K562 (cell line): Measurements from ENCODE around the gene RNF145. TPM values are rescaled to one million over a fixed set of nuclear protein-coding genes. Genes with fewer than 3 reads are reported as not detected.

ENCODE experiments used
- ATAC-seq: fragments of 200-7000 bp; cut with Tn5 transposase; 3 replicates; pipeline ENCODE4 v1.9.1; 2020; ENCODE audit warnings: moderate library complexity
- BruUV-seq: library from RNA; stranded (reverse); fragments of 400-500 nt; replicated peaks from 2 replicates; lab custom pipeline; 2021; lab: Mats Ljungman, UMichigan
- CTCF ChIA-PET: fragments of 300-600 bp; formaldehyde crosslinking; extraction: SDS; loops from one replicate; lab custom pipeline; 2021; ENCODE audit warnings: low intra/inter-chr PET ratio; lab: Yijun Ruan, JAX
- POLR2A ChIA-PET: fragments of 300-600, 350-650 bp; sonication (Branson Sonifier 250); formaldehyde crosslinking; extraction: SDS; loops from one replicate; lab custom pipeline; 2021; ENCODE audit warnings: antibody characterized with exemption, inconsistent platforms; lab: Yijun Ruan, JAX
- DNase-seq, 4 experiments: peaks; one replicate each; pipeline versions ENCODE4 v3.0.0 to v3.0.0-alpha.2; 2011 to 2018; ENCODE audit warnings: low spot score in 3 of 4, mixed read lengths in 3 of 4; ENCODE audit errors: extremely low read depth in 1 of 4
- FAIRE-seq: peaks from 2 replicates; lab custom pipeline; 2011; peaks lifted over from hg19 to GRCh38; lab: Jason Lieb, UNC
- H2AFZ ChIP-seq: 2 replicates; pipeline ENCODE4 v1.6.0; 2011; ENCODE audit warnings: low read depth, low read length, control low read depth, inconsistent platforms
- H3K27ac ChIP-seq: fragments of 200-600 bp; 3 replicates; pipeline ENCODE4 v1.8.0; 2011; ENCODE audit warnings: low read depth, mild to moderate bottlenecking, control low read depth, inconsistent platforms, low read length, moderate library complexity, mixed read lengths; ENCODE audit errors: extremely low read depth
- H3K27me3 ChIP-seq, 2 experiments: fragments of 300-600 bp in 1 of 2; 2 replicates in 1 of 2; 3 replicates in 1 of 2; pipeline versions ENCODE4 v1.6.0 to v1.8.0; 2011; ENCODE audit warnings: inconsistent platforms in 2 of 2, low read length in 2 of 2, mild to moderate bottlenecking in 1 of 2, mixed read lengths in 1 of 2, moderate library complexity in 1 of 2; ENCODE audit not compliant: control insufficient read depth in 2 of 2, insufficient read depth in 2 of 2
- H3K36me3 ChIP-seq: fragments of 300-600 bp; 3 replicates; pipeline ENCODE4 v1.8.0; 2011; ENCODE audit warnings: mild to moderate bottlenecking, low read length, inconsistent platforms; ENCODE audit not compliant: control insufficient read depth, insufficient read depth
- H3K4me1 ChIP-seq, 2 experiments: fragments of 200-600 bp in 1 of 2; replicated peaks in 1 of 2; 2 replicates in 1 of 2; 3 replicates in 1 of 2; pipeline versions ENCODE4 v1.5.1 to v1.8.0; 2011; ENCODE audit warnings: inconsistent platforms in 2 of 2, low read length in 2 of 2, mild to moderate bottlenecking in 1 of 2, mixed read lengths in 1 of 2, moderate library complexity in 1 of 2; ENCODE audit not compliant: control insufficient read depth in 2 of 2, insufficient read depth in 2 of 2
- H3K4me2 ChIP-seq: 2 replicates; pipeline ENCODE4 v1.6.1; 2011; ENCODE audit warnings: low read length, control low read depth, inconsistent platforms, mixed read lengths; ENCODE audit not compliant: insufficient read depth
- H3K4me3 ChIP-seq: fragments of 200-600 bp; sonication (generic), shearing (Covaris generic); 2 replicates; pipeline ENCODE4 v1.5.1; 2016; ENCODE audit warnings: control low read depth, inconsistent platforms
- H3K79me2 ChIP-seq: fragments of 200-600 bp; 3 replicates; pipeline ENCODE4 v1.8.0; 2011; ENCODE audit warnings: low read length, inconsistent platforms; ENCODE audit not compliant: control insufficient read depth, insufficient read depth
- H3K9ac ChIP-seq, 2 experiments: 2 replicates each; pipeline versions ENCODE4 v1.6.0 to v1.6.1; 2011; ENCODE audit warnings: low read depth in 2 of 2, low read length in 2 of 2, control low read depth in 1 of 2, inconsistent platforms in 1 of 2, mild to moderate bottlenecking in 1 of 2, mixed read lengths in 1 of 2; ENCODE audit not compliant: insufficient read depth in 1 of 2
- H3K9me1 ChIP-seq: one replicate; pipeline ENCODE4 v1.6.0; 2011; ENCODE audit warnings: inconsistent platforms, mild to moderate bottlenecking, low read length, moderate library complexity; ENCODE audit not compliant: control insufficient read depth, insufficient read depth
- H3K9me3 ChIP-seq: replicated peaks from 2 replicates; pipeline ENCODE4 v1.5.1; 2011; ENCODE audit warnings: low read depth, low read length, inconsistent platforms; ENCODE audit not compliant: control insufficient read depth, insufficient read depth
- H4K20me1 ChIP-seq: replicated peaks from 2 replicates; pipeline ENCODE4 v1.6.1; 2011; ENCODE audit warnings: low read length, inconsistent platforms, mixed read lengths; ENCODE audit not compliant: control insufficient read depth, insufficient read depth
- DPF2 ChIP-seq: fragments of 450-650 bp; IDR thresholded peaks from 2 replicates; pipeline ENCODE4 v1.6.1; 2016
- FIP1L1 ChIP-seq: fragments of 200-400 bp; formaldehyde crosslinking; IDR thresholded peaks from 2 replicates; pipeline ENCODE4 v1.6.1; 2018; ENCODE audit warnings: mild to moderate bottlenecking, low read depth, low read length; ENCODE audit not compliant: poor library complexity, severe bottlenecking
- FOXP1 ChIP-seq: sonication (generic); formaldehyde crosslinking; IDR thresholded peaks from 2 replicates; pipeline ENCODE4 v1.8.0; 2022; ENCODE audit warnings: mild to moderate bottlenecking, missing genetic modification reagents
- HOXB6 ChIP-seq: fragments of 250-450 bp; sonication (Bioruptor Pico); IDR thresholded peaks from 2 replicates; pipeline ENCODE4 v1.5.1; 2022; ENCODE audit warnings: mild to moderate bottlenecking, borderline replicate concordance
- KLF16 ChIP-seq: IDR thresholded peaks from 2 replicates; pipeline ENCODE4 v1.6.1; 2016; ENCODE audit warnings: antibody characterized with exemption
- PHB ChIP-seq: fragments of 250-450 bp; sonication (Bioruptor Pico); IDR thresholded peaks from 2 replicates; pipeline ENCODE4 v1.5.0; 2021
- POLR2G ChIP-seq: fragments of 200-400 bp; formaldehyde crosslinking; IDR thresholded peaks from 2 replicates; pipeline ENCODE4 v1.6.1; 2017; ENCODE audit warnings: low read depth, mild to moderate bottlenecking, antibody characterized with exemption, low read length, moderate library complexity
- POLR3A ChIP-seq: IDR thresholded peaks from 2 replicates; pipeline ENCODE4 v1.6.1; 2011; ENCODE audit warnings: borderline replicate concordance, mild to moderate bottlenecking, moderate library complexity; ENCODE audit not compliant: insufficient read length, insufficient read depth; ENCODE audit errors: extremely low read depth
- RAD21 ChIP-seq, 2 experiments: fragments of 250-450 bp in 1 of 2; fragments of 450-650 bp in 1 of 2; sonication (Bioruptor Pico) in 1 of 2; formaldehyde crosslinking in 1 of 2; IDR thresholded peaks in 1 of 2; conservative IDR thresholded peaks in 1 of 2; 2 replicates each; pipeline versions ENCODE4 v1.4.0 to v1.8.0; 2020 to 2022; ENCODE audit warnings: mild to moderate bottlenecking in 2 of 2, moderate library complexity in 1 of 2
- SMAD4 ChIP-seq: fragments of 250-450 bp; sonication (Bioruptor Pico); conservative IDR thresholded peaks from 2 replicates; pipeline ENCODE4 v1.8.0; 2021; ENCODE audit warnings: inconsistent platforms, mild to moderate bottlenecking, moderate library complexity
- TBL1XR1 ChIP-seq, 2 experiments: IDR thresholded peaks; 2 replicates each; pipeline ENCODE4 v1.6.1; 2012; ENCODE audit warnings: improper control_type of control experiment in 2 of 2, low read length in 2 of 2, mild to moderate bottlenecking in 1 of 2
- TCF7L2 ChIP-seq: fragments of 150-350 bp; IDR thresholded peaks from 2 replicates; pipeline ENCODE4 v1.6.1; 2016; ENCODE audit warnings: low read depth, mild to moderate bottlenecking, low read length, moderate library complexity
- ZNF253 ChIP-seq: fragments of 250-450 bp; sonication (Bioruptor Pico); conservative IDR thresholded peaks from 2 replicates; pipeline ENCODE4 v1.6.1; 2021; ENCODE audit warnings: mild to moderate bottlenecking
- ZNF445 ChIP-seq: fragments of 250-450 bp; sonication (Bioruptor Pico); IDR thresholded peaks from 2 replicates; pipeline ENCODE4 v1.4.0; 2020; ENCODE audit warnings: low read depth, mild to moderate bottlenecking, moderate library complexity
- ZNF766 ChIP-seq: fragments of 200-800 bp; sonication (Bioruptor generic); conservative IDR thresholded peaks from 2 replicates; pipeline ENCODE4 v1.6.1; 2016; ENCODE audit warnings: missing genetic modification characterization, missing compliant biosample characterization
- WGBS: fragments of 100-300 bp; shearing (Covaris generic); methylation state at CpG from one replicate; pipeline ENCODE4 v1.1.6; 2016; ENCODE audit warnings: low coverage, mixed read lengths; ENCODE audit not compliant: insufficient coverage; ENCODE audit errors: missing lambda C conversion rate; 5-methylcytosine and 5-hydroxymethylcytosine counted together
- in situ Hi-C: fragments of 300-500 bp; cut with MboI; formaldehyde crosslinking; loops from 4 replicates; pipeline ENCODE4 v1.15.0; 2018; ENCODE audit warnings: inconsistent platforms, mixed read lengths
- intact Hi-C: fragments of 100-400 bp; cut with micrococcal nuclease; formaldehyde crosslinking; loops from 2 replicates; pipeline ENCODE4 v1.14.2; 2022
- polyA plus RNA-seq, 8 experiments: library from polyadenylated mRNA; depleted of rRNA in 4 of 8; stranded (reverse) in 5 of 8; unstranded in 3 of 8; fragments of >200 nt; fragmentation: Nextera tagmentation in 2 of 8; fragmentation: Illumina TruSeq in 1 of 8; extraction: Ambion mirVana in 2 of 8; extraction: Trizol in 1 of 8; gene quantifications; 2 replicates each; pipeline versions ENCODE4 v1.2.1 to v1.2.3, GENCODE V29; 2011 to 2014; ENCODE audit warnings: inconsistent platforms in 1 of 8, missing spikeins in 1 of 8
- total RNA-seq, 7 experiments: library from RNA; depleted of rRNA in 6 of 7; stranded (reverse); fragments of >200 nt in 6 of 7; fragmentation: Illumina TruSeq in 2 of 7; extraction: Trizol in 2 of 7; gene quantifications; 2 replicates each; pipeline versions ENCODE4 v1.2.1 to v1.2.3, GENCODE V29; 2011 to 2021; ENCODE audit warnings: low replicate concordance in 1 of 7
- TF ChIP-seq, protein P1 (sequence below), 2 experiments: fragments of 250-450 bp in 1 of 2; fragments of 450-650 bp in 1 of 2; sonication (Bioruptor Pico) in 1 of 2; IDR thresholded peaks; 2 replicates each; pipeline versions ENCODE4 v1.6.1 to v1.8.0; 2016 to 2021; ENCODE audit warnings: mild to moderate bottlenecking in 2 of 2, moderate library complexity in 2 of 2, missing compliant biosample characterization in 1 of 2, missing genetic modification characterization in 1 of 2
- TF ChIP-seq, protein P2 (sequence below): fragments of 250-450 bp; sonication (Bioruptor Pico); IDR thresholded peaks from 2 replicates; pipeline ENCODE4 v1.8.0; 2022; ENCODE audit warnings: moderate library complexity, mild to moderate bottlenecking, inconsistent platforms
- TF ChIP-seq, protein P3 (sequence below): fragments of 200-800 bp; sonication (Bioruptor generic); IDR thresholded peaks from 2 replicates; pipeline ENCODE4 v1.6.1; 2017; ENCODE audit warnings: missing genetic modification characterization, missing compliant biosample characterization

Gene RNF145
- total and polyA plus RNA-seq, 9 of the 15 experiments (the other 6 are each of a cell fraction or from before 2014, with no cell fraction given): 13.6 to 40.7 (median 25.4) TPM

DNA sequence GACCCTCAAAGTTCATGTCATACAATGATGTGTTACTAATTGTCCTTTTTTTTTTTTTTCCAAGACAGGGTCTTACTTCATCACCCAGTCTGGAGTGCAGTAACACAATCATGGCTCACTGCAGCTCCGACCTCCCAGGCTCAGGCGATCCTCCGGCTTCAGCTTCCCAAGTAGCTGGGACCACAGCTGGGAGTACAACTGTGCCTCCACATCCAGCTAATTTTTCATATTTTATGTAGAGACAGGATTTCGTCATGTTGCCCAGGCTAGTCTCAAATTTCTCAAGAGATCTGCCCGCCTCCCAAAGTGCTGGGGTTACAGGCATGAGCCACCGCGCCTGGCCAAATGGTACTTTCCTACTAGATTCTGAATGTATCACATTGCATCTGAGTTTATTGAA is 60.3 kb downstream of the RNF145 start:
- no peak for ATAC-seq
- no peaks in the 10 kb centered on the region for H4K20me1 ChIP-seq
- H3K4me2 ChIP-seq: no peak overlapping the region
- no peak for FAIRE-seq
- intact Hi-C loops (no loop called here), in situ Hi-C loops (no loop called here)
- no peaks in the 10 kb centered on the region for H3K79me2 ChIP-seq
- CTCF ChIA-PET: no interaction called here
- POLR2A ChIA-PET: no interaction called here
- WGBS: 47% methylated on average over 7 of the region's 7 CpGs
- no peaks in the 10 kb centered on the region for H3K9me1 ChIP-seq
- no peaks in the 10 kb centered on the region for H3K36me3 ChIP-seq
- no peak overlapping the region for H3K9ac ChIP-seq
- no peak for DNase-seq
- no peaks in the 10 kb centered on the region for H3K4me1 ChIP-seq
- no peak overlapping the region for H3K27ac ChIP-seq
- H2AFZ ChIP-seq: no peak overlapping the region
- H3K4me3 ChIP-seq: no peak overlapping the region
- H3K27me3 ChIP-seq: peaks cover 0 to 5% of the 10 kb centered on the region in 2 experiments; a peak in 3 of 5 replicates
- no peaks in the 10 kb centered on the region for H3K9me3 ChIP-seq
- no TSS peak for BruUV-seq
- TF ChIP-seq, protein P1, sequence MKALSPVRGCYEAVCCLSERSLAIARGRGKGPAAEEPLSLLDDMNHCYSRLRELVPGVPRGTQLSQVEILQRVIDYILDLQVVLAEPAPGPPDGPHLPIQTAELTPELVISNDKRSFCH (CRISPR knock-in tag; IDR thresholded peaks at IDR 0.05): no peak
- TF ChIP-seq, protein P1 (tag; IDR thresholded peaks at IDR 0.05): no peak
- no peak for TF ChIP-seq RAD21 (CRISPR knock-in tag; conservative IDR thresholded peaks at IDR 0.05 in 1 of 2, IDR thresholded peaks at IDR 0.05 in 1 of 2)
- TF ChIP-seq ZNF766 (CRISPR knock-in tag): no peak
- TF ChIP-seq ZNF253 (CRISPR knock-in tag): no peak
- TF ChIP-seq, protein P2, sequence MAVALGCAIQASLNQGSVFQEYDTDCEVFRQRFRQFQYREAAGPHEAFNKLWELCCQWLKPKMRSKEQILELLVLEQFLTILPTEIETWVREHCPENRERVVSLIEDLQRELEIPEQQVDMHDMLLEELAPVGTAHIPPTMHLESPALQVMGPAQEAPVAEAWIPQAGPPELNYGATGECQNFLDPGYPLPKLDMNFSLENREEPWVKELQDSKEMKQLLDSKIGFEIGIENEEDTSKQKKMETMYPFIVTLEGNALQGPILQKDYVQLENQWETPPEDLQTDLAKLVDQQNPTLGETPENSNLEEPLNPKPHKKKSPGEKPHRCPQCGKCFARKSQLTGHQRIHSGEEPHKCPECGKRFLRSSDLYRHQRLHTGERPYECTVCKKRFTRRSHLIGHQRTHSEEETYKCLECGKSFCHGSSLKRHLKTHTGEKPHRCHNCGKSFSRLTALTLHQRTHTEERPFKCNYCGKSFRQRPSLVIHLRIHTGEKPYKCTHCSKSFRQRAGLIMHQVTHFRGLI (CRISPR knock-in tag): no peak
- TF ChIP-seq POLR2G: no peak
- no peak for TF ChIP-seq ZNF445 (CRISPR knock-in tag)
- TF ChIP-seq, protein P3, sequence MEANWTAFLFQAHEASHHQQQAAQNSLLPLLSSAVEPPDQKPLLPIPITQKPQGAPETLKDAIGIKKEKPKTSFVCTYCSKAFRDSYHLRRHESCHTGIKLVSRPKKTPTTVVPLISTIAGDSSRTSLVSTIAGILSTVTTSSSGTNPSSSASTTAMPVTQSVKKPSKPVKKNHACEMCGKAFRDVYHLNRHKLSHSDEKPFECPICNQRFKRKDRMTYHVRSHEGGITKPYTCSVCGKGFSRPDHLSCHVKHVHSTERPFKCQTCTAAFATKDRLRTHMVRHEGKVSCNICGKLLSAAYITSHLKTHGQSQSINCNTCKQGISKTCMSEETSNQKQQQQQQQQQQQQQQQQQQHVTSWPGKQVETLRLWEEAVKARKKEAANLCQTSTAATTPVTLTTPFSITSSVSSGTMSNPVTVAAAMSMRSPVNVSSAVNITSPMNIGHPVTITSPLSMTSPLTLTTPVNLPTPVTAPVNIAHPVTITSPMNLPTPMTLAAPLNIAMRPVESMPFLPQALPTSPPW (CRISPR knock-in tag): no peak
- TF ChIP-seq DPF2: no peak
- no peak for TF ChIP-seq SMAD4
- TF ChIP-seq POLR3A: no peak
- no peak for TF ChIP-seq FOXP1 (CRISPR knock-in tag)
- TF ChIP-seq PHB (CRISPR knock-in tag): no peak
- no peak for TF ChIP-seq KLF16
- no peak for TF ChIP-seq TCF7L2
- no peak for TF ChIP-seq TBL1XR1 (IDR thresholded peaks at IDR 0.05; ENCODE audit: low read length in 2 of 2)
- no peak for TF ChIP-seq FIP1L1
- no peak for TF ChIP-seq HOXB6
